SIG-M5 (cell line): ENCODE results near the gene ERC1.
"Not testable (repeated sequence)": the region's sequence is repeated elsewhere in the genome, so short reads cannot be mapped to it uniquely, and the experiment has no call there.

Experiments used
- DNase-seq: peaks from one replicate; lab custom pipeline; 2025; lab: John Stamatoyannopoulos, UW

ERC1 gene

DNA sequence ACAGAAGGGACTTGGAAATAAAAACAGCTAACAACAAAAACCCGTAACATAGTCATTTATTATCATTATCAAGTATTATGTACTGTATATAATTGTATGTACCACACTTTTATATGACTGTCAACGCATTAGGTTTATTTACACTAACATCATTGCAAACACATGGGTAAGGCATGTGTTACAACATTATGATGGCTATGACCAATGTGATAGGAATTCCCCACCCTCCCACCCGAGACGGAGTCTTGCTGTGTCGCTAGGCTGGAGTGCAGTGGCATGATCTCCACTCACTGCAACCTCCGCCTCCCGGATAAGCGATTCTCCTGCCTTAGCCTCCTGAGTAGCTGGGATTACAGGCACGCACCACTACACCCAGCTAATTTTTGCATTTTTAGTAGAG, 82.6 kb downstream of the ERC1 start:
- DNase-seq = no peak

DNA sequence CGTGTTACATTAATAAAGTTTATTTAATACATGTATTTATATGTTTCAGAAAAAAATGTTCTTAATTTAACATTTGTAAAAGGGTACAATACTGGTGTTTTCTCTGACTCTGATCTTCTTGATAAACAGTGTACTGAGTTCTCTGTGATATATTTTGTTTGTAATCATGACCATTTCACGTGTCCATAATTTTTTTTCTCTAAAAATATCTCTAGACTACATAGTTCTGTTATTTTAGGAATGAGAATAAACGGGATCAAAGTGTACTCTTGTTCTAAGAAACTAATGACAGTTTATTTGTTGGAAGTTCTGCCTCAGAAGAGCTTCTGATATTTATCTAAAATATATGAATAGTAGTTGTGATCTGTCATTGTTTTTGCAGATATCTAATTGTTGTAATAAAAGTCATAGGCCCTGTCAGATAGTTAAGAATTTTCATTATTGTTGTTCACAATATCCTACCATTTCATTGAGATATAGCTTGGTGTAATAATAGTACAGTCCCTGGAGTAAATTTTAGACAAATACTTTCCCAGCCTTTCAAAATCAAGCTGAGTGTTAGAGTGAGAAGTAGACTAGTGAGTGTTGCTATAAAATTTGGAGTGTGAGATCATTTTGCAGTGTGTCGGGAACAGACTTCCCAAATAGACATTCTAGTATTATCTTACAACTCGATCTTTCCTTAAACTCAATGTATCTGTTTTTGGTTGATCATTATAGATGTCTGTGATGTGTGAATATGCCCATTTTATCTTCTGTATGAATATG, 86.2 kb downstream of the ERC1 start:
- DNase-seq = no peak

DNA sequence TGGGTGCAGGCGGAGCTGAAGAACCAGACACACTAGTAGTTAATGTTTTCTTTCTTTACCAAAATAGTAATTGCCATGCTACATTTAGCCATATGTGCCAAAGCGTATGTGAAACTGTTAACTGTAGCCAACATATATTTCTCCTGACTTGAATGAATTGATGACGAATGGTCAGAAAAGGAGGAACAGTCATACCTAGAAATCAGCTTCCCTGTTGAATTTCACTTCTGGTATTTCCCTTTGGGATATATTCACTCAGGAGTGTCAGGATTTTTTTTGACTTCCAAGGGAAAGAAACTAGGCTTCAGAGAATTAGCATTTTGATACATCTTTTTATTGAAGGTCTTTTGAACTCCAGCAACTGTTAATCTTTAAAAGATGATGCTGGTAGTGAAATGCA, 87.0 kb downstream of the ERC1 start:
- DNase-seq = no peak

DNA sequence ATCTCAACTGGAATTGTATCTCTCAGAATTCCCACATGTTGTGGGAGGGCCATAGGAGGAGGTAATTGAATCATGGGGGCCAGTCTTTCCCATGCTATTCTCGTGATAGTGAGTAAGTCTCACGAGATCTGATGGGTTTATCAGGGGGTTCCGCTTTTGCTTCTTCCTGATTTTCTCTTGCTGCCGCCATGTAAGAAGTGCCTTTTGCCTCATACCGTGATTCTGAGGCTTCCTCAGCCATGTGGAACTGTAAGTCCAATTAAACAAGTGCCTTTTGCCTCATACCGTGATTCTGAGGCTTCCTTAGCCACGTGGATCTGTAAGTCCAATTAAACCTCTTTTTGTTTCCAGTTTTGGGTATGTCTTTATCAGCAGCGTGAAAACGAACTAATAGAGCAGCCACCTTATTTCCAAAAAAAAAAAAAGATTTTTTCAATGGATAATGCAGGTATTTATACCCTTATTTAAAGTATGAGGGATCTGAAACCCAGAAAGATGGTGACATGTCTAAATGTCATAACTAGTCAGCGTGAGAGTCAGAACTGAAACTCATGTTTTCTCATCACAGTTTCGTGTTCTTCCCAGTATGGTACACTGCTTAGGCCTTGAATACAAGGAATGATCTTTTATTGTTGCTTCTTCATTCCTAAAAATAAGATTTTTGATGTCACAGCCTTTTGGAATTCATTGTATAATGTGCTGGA, 89.6 kb downstream of the ERC1 start:
- no peak for DNase-seq

DNA sequence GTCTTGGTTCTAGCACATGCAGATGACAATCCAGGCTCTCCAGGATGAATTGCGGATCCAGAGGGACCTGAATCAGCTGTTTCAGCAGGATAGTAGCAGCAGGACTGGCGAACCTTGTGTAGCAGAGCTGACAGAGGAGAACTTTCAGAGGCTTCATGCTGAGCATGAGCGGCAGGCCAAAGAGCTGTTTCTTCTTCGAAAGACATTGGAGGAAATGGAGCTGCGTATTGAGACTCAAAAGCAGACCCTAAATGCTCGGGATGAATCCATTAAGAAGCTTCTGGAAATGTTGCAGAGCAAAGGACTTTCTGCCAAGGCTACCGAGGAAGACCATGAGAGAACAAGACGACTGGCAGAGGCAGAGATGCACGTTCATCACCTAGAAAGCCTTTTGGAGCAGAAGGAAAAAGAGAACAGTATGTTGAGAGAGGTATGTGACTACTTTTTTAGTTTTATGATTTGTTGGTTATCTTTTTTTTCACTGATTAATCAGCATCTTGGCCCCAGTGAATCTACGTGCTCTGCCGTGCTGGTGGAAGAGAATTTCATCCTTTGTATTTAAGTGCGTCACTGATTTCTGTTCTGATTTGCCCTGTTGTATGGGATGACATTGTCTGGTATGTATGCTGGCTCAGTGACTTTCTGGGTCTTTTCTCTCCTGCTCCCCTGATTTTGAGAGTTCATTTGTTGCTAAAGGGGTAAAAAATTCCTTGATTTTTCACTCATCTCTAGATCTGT, 92.3 kb downstream of the ERC1 start:
- DNase-seq = no peak

DNA sequence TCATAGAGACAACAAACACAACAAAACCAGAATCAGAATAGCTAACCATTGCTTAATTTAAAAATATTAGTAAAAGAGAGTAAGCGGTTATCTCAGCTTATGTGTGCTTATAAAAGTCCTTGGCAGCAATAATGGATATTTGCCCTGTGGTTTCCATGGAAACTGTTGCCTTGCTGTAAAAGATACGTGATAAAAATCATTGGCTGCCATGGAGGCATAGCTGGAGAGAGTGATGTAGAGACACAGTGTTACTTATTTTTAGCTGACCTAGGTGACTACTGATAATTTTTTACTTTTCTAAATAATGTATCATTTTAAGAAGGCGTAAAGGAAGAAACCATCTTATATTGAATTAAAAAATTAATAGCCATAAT, 92.9 kb downstream of the ERC1 start:
- DNase-seq = no peak

DNA sequence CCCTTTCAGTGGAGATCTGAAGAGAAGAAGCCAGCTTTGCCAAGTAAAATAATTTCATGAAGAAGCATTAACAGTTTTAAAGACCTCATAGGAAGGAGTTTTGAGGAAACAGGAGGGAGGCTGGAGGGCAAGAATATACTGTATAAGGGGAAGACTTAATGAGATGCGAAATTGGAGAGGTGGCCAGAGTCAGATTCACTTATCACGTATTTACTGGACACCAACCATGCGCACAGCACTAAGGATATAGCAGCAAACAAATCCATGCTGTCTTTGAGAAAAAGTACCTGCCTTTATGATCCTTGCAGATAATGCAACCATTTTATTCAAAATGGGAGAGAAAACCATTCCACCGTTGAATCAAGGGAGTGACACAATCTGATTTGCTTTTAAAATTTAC, 100.3 kb downstream of the ERC1 start:
- no peak for DNase-seq

DNA sequence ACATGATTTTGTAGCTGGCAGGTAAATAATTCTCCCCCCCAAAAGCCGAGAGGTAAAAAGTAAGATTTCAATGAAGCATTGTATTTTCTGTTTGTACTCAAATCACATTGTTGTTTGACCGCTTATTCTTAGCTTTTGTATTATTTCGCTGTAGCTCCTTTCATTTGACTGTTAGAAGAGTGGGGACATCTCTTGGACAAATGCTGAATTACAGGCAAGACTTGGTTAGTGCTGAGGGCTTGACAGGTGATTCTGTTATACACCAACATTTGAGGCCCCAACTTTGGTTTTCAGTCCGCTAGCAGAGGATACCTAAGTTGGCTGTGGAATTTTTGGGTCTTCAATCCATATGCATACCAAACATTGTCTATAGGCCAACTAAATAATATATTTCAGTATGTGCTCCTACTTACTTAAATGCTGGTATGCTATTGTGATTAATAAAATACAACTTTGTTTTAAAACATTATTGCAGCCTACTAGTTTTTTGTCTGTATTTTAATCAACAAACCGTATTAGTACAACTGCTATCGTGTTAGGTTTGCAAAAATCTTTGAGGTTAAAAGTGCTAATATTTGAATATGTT, 102.2 kb downstream of the ERC1 start:
- DNase-seq = no peak

DNA sequence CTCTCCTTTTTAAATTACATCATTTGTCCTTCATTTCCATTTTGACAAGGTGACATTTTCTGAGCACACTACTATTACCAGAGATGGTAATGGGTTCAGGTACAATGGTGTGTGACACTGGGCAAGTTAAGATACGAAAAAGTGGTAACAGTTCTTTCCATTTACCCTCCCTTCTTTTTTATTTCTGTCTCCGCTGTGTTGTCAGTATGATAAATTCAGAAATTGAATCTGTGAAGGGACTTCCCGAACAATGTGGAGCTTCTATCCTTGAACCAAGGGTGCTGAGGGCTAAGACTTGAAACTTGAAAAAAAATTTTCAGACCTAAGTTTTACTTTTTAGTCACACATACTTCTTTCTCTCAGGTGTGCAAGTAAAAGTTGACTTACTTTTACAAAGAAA, 103.7 kb downstream of the ERC1 start:
- no peak for DNase-seq

DNA sequence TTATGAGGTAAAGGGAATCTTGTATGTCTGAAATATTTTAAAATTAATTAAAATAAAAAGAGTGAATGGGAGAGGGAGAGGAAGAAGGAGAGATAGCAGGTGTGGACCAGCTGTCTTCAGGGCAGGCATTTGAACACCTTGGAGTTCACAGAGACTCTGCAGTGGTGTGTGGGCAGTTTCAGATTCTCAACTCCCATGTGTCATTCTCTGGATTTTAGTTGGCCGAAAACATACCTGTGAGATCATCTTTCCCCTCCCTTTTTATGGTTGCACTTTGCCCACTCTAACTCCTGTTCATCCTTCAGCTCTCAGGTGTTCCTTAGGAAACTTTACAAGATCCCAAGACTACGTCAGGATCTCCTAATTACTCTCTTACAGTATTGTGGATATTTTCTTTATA, 108.1 kb downstream of the ERC1 start:
- DNase-seq = no peak

DNA sequence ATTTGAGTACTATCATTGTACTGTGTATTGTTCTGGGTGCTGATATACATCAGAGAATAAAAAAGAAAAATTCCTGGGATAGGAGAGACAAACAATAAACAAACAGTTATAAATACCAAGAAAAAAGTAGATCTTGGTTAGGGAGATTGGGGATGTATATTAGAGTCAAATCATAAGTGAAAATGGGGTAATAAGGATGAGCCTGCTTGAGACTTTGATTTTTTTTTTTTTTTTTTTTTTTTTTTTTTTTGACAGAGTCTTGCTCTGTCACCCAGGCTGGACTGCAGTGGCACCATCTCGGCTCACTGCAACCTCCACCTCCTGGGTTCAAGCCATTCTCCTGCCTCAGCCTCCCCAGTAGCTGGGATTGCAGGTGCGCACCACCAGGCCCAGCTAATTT, 108.6 kb downstream of the ERC1 start:
- DNase-seq = not testable (repeated sequence)

DNA sequence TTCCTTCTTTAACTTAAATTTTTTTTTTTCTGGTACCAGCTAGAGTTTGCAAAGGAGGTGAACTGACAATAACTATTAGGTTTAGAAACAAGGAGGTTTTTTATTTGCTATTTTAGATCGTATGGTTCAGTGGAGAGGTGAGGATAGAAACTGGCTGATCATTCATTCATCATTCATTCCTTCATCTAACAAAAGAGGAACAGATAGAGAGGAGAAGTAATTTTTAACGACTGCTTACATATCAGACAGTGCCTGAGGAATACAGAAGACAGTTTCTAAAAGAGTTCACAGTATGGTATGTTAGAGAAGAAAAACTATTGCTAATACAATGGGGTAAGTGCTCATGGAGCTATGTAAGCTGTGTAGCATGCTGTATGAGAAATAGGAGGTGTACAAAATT, 111.1 kb downstream of the ERC1 start:
- DNase-seq = no peak

DNA sequence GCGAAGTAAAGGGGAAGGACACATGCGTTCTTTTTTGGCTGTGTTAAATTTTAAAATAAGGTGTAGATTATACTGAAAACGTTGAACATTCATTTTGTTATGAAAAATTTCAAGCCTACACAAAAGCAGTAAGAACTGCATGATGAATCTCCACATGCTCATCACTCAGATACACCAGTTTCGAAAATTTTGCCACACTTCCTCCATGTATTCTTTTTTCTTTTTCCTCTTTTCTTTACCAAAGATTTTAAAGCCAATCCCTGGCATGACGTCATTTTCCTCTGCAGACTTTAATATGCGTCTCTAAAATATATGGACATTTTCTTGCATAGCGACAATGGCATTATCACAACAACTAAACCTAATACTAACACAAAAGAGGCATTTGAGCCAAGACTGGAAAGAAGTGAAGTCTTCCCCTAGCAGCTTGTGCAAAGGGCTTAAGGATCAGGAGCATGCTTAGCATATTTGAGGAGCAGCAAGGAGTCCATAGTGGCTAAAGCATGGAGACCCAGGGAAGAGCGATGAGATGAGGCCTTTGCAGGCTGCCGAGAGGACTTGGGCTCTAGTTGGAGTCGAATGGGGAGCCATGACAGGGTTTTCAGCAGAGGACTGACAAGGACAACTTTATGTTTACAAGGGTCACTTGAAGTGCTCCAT, 111.9 kb downstream of the ERC1 start:
- DNase-seq = no peak

DNA sequence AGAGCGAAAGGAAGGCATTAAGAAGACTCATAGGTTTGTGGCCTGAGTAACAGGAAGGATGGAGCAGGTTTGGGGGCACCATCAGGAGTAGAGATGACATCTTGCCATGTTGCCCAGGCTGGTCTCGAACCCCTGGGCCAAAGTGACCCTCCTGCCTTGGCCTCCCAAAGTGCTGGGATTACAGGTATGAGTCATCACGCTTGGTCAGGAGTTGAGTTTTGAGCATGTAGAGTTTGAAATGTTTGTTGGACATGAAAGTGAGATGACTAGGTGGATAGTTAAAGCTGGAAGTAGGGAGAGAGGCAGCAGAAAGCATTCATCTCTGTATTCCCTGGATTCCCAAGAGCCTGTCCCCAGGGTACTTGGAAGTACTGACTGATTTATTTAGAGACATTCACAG, 112.6 kb downstream of the ERC1 start:
- DNase-seq = no peak

DNA sequence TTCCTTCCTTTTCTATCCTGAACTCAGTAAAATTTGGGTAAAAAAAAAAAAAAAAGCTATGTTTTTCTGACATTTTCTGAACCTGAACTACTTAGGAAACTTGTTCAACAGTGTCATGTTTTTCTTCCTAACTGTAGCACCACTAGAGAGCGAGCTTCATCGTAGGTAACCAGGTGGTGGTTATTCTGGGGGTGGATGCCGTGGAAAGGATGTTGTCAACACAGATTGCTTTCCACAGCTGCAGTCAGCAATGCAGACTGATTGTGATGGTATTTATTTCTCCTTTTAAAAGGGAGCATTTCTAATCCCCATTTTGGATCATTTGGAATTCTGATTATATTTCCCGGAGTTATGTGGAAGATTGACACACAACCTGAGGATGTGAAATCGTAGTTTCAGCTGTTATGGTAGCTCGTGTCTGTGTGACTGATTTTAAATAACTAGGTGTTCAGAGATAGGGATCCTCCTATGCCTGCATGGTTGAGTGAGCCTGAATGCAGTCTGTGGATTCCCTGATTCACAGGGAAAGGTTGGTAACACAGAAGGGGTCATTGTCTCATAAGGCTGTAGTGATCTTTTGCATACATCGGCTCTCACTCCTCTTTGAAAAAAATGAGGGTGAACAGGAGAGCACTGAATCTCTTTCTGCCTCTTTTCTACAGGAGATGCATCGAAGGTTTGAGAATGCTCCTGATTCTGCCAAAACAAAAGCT, 113.2 kb downstream of the ERC1 start:
- DNase-seq = no peak

DNA sequence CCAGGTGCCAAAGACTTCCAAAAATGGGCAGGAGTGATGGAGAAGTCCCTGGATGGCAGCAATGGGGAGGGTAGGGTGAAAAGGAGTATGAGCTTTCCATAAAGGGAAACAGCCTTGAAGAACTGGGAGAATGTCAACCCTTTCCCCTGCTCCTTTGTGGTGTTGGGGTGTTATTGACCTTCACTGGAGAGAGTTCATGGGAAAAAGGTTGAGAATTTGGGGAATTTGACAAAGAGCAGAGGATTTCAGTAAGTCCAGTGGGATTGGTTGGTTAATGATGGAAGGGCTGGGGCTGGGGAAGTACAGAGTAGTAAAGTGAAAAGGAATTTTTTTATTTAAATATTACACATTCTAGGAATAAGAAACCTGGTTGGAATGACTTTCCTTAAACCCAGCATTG, 116.6 kb downstream of the ERC1 start:
- no peak for DNase-seq

DNA sequence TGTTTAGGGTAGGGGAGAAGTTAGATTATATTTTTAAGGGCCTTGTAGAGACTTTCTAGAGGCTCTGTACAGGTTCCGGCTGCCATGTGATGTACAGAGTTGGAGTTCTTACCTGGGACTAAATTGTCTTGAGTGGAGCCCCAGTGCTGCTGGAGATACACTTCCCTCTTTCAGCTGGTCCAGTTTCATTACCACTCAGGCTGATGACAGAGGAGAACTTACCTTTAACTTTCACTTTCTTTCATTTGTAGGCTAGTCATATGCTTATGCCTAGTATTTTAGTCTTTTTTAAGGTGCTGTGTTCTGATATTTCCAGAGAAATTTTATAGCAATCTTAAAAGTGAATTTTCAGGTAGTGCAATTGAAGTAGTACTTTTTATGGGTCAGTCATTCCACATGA, 117.3 kb downstream of the ERC1 start:
- DNase-seq = no peak

DNA sequence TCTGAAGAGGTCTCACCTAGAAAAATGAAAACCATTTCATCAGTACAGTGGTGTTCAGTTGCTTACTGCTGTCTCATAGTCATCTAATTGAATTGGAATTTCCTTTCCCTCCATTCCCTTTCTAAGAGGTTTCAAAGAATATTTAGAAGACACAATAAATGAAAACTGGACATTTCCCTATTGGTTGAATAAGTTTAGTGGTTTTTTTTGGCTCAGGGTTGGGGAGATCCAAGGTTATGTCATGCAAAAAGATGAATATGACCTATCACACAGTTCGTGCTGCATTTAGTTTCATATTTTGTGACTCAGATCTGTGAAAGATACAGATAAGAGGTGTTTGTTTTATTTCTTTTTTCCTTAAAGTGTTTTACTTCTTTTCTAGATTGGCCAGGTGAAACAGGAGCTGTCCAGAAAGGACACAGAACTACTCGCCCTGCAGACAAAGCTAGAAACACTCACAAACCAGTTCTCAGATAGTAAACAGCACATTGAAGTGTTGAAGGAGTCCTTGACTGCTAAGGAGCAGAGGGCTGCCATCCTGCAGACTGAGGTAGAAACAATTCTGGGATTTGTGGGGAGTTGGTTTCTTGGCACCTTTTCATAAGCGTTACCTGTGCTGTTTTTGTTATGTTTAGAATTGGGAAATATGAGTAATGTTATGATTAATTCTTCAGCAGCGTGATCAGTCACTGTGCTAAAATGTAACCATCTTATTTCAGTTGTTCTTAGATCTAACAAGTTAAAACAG, 124.6 kb downstream of the ERC1 start:
- DNase-seq = no peak

DNA sequence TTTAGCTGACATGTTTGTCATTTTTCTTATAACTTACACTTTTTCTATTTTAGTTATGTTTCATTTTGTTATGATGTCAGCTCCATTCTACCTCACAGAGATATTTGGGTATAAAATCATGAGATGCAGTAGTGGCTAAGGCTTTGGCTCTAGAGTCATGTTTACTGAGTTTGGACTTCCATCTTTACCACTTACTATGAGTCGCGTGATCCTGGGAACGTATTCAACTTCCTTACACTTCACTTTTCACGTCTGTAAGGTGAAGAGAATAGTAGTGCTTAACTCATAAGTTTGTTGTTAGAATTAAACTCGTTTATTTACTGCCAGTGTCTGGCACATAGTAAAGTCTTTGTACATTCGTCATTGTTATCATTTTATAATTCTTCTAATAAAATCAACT, 126.3 kb downstream of the ERC1 start:
- no peak for DNase-seq

DNA sequence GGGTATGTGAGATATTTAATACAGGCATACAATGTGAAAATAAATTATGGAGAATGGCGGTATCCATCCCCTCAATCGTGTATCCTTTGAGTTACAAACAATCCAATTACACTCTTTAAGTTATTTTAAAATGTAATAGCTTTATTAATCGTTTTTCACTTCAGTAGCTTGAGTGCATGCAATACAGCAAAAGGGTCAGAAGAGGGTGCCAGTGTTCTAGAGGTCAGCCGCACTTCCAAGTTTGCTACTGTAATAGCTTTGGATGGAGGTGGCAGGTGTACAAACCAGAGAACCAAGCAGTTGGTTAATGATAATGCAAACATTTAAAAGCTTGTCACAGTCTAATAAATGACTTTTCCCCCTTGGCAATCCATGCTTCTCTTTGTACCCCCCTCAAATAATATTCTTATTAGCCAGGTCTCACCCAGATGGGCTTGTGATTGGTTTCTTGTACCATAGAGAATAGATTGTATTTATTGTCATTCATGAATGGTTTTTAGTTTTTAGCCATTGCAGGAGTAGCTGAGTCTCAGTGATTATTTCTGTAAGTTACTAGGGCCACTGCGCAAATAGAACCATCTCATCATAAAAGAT, 127.0 kb downstream of the ERC1 start:
- no peak for DNase-seq

DNA sequence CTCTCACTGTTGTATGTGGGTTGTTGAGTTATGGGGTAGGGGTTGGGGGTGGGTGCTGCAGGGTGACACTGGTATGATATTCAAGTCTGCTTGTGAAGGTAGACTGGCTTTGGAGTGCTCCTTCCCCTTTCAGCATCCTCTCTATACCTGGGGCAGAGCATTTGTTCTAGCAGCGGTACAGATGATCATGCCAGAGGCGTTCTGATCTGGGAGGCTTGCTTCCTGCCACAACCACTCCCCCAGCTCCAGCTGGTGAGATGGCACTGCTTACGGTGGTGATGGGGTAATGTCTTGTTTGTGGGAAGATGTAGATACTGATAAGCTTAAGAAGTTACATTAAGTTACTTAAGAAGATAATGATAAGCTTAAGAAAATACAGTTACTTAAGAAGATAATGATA, 131.8 kb downstream of the ERC1 start:
- DNase-seq = peak; percentile 7
